HG03025 (cell line): ENCODE data around the gene GLI3.

ENCODE experiments used
- ATAC-seq: cut with Tn5 transposase; IDR thresholded peaks from one replicate; pipeline ENCODE4 v1.9.1; 2021; ENCODE audit warnings: mild to moderate bottlenecking, moderate library complexity; ENCODE audit not compliant: unreplicated experiment, low FRiP score

GLI3 gene

DNA sequence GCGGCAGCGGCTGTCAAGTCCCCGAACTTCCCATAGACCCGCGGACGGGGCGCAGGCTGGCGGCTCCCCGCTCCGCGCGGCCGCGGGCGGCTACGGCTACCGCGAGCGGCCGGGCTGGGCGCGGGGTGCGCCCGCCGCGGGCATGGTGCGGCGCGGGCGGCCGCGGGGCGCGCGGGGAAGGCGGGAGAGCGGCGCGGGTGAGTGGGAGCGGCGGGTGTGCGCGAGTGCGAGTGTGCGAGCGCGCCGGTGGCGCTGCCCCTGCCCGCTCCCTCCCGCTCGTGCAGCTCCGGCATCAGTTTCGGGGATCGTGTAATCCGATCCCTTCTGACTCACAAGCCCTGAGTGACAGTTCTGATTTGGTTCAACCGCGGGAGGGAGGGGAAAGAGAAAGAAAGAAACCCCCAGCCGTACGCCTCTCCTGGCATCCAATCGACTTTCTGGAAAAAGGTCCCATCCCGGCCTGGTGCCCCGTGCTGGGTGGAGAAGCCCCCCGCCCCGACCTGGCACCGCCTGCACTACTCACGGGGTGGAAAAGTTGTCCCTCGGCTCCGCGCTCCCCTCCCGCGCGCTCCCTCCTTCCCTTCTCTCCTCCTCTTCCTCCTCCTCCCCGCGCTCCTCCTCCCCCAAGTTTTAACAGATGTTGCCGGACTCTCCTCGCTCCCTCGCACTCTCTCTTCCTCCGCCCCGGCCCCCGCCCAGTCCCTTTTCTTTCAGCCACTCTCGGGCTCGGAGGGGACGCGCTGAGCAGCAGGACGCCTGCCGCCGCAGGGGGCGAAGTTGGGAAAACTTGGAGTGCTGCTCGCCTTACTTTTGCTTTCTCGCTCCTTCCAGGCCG is at the start of gene GLI3:
Gene GLI3 (minus strand): TSS at position 234 of the 835 bp plus-strand sequence. CDS start 13,956 bp downstream, outside the sequence.
- peak; percentile 69 for ATAC-seq

GRCh38 chr7:42285383-42285824 is 48.4 kb upstream of the GLI3 start:
- no peak for ATAC-seq

- ATAC-seq, result no peak
These were observed 46.5 kb upstream of the GLI3 start for GRCh38 chr7:42283553-42283952.

GRCh38 chr7:42278344-42278743 is 41.3 kb upstream of the GLI3 start:
- no peak for ATAC-seq

- ATAC-seq, result no peak
These were observed 37.0 kb upstream of the GLI3 start for GRCh38 chr7:42274053-42274452.

DNA sequence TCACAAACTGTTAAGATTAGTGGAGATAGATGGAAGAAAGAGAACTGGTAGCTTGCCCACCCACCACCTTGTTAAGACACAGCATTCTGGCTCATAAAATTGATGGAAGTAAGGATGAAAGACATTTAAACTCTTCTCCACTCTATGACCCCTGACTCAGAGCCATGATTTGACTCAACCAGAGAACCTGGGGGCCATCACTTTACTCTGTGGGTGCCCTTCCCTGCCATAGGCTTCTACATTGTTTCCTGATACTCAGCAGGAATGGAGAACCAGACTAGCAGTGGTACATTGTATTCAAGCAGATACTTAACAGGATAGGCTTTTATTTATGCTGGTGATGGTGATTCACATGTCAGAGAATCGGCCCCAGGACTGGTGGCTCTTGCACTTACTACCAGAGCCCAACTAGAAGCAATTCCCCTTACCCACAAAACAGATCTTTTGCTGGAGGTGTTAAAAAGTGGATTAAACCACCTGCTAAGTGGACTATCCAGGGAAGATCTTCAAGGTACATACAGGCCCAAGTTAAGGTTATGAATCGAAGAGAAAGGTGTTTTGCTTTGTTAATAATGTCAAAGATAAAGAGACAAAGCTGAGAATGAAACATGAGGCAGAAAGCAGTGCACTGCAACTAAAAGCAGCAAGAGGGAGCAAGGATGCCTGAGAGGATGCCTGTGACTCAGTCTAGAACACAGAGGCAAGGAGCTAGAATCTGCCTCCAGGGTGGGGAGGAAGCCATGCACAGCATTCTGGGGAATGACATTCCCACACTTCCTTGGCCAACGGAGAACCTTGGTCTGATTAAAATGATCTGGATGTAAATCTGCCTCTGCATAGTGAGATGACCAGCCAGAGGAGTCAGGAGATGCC is 36.0 kb upstream of the GLI3 start:
- no peak for ATAC-seq

- no peak for ATAC-seq
These were observed 32.2 kb upstream of the GLI3 start for GRCh38 chr7:42269161-42269560.

DNA sequence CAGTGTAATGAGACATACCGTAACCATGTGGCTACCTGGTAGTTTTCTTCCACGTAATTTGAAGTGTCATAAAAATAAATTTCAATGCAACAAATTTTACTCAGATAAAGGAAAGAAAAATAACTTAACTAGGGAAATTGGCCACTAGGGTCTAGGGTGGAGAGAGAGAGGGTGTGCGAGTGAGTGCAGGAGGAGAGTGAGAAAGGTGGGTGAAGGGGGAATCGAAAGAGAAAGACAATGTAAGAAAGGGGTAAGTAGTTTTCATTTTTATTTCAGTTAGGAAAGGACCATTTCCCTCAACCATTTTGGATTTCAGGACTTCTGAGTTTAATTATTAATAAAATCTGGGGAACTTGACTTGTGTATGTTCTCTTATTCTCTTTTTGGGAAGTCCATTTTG is 27.7 kb upstream of the GLI3 start:
- ATAC-seq, result no peak

DNA sequence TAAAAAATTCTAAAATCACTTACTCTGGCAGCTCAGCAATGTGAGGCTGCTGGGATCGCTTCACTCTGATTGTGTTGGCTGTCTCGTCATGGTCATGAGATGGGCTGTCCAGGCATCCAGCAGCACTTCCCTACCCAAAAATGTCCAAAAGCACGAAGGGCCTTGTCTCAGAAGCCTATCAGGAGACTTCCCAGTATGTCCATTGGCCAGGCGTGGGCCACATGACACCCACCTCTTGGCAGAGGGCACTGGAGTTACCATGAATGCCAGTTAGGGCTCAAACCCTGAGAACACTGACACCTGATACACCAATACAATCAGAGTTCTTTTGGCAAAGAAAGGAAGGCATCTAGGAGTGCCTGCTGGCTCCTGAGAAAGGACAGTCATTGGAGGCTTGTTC is 27.0 kb upstream of the GLI3 start:
- no peak for ATAC-seq

GRCh38 chr7:42262964-42263363 is 26.0 kb upstream of the GLI3 start:
- no peak for ATAC-seq

DNA sequence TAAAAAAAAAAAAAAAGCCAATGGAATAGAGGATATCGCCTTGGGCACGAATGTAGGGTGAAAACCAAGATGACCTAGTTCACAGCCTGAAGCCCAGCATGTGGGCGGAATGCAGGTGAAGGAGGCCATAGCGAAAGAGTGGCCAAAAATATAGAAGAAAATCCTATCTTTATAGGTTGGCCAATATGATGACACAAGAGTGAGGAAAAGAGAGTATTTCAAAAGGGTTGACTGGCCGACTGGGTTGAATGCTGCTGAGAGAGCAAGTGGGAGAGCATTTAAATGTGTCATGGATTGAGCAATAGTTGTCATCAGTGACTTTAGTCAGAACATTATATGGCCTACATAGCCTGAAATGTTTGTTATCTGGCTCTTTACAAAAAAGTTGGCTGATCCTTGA is 17.2 kb upstream of the GLI3 start:
- no peak for ATAC-seq

DNA sequence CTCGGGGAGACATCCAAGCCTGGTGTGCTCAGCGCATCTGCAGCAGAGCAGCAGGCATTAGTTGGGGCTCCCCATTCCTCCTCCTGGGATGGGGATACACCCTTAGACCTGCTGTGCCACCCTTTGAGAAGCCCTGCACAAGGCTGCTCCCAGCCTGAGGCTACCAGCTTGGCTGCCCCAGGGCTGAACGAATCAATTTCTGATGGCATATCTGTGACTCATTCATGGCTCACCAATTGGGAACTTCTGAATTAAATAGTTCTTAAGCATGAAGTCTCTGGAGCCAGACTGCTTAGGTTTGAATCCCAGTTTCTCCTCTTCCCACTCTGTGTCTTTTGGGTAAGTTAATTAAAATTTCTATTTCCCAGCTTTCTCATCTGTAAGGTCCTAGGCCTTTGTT is 16.3 kb upstream of the GLI3 start:
- no peak for ATAC-seq

- ATAC-seq, result no peak
These were observed 13.4 kb upstream of the GLI3 start for GRCh38 chr7:42250411-42250810.

DNA sequence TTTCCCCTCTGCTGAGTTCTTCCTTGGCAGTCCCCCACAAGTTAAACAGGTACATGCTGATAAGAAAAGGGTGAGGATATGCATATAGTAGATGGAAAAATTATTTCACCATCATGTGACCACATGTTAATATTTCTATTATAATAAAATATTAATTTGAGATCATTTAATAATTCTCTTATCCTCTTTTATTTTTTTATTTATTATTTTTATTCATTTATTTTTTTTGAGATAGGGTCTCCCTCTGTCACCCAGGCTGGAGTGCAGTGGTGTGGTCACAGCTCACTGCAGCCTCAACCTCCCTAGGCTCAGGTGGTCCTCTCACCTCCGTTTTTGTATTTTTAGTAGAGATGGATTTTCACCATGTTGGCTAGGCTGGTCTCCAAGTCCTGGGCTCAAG is 11.6 kb upstream of the GLI3 start:
- no peak for ATAC-seq

GRCh38 chr7:42247301-42247700 is 10.3 kb upstream of the GLI3 start:
- ATAC-seq, result no peak

GRCh38 chr7:42244828-42245227 is 7.8 kb upstream of the GLI3 start:
- no peak for ATAC-seq

DNA sequence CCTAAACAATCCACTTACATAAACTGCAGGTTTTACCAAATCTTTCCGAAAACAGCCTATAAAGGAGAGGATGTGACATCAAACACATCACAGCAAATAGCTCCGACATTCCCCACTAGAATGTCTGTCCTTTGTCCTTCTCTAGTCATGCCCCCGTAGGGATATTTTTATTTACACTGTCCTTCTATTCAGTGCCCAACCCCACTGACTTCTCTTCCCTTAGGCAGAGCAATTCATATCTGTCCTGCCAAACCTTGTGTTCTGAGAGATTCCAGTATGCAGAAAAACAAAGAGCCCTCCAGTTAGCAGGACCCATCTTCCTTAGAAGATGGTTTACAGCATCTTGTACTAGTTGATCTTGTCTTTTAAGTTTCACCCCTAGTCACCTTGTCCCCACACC is 5.4 kb upstream of the GLI3 start:
- ATAC-seq, result no peak

DNA sequence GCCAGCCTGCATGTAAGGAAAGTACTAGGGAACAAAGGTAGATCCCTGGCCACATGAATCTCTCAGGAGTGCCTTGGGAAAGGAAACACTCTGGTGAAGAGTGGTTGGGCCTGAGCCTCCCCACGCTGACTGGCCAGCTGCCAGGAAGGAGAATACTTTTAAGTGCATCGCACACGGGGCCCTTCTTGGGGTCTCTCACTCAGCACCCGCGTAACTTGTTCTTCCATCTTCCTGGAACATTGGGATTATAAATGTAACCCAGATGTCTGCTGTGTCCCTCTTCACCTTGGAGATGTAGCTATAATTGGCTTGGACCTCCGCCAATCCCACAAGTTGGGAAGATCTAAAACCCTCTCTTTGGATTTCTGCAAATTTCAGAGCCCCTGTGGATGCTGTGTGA is 4.4 kb upstream of the GLI3 start:
- no peak for ATAC-seq

GRCh38 chr7:42240416-42240815 is 3.4 kb upstream of the GLI3 start:
- ATAC-seq, result no peak

GRCh38 chr7:42238709-42239366 is 1.8 kb upstream of the GLI3 start:
- no peak for ATAC-seq
